ENCODE measurements around the gene P2RX6. TPM values are rescaled to one million over a fixed set of nuclear protein-coding genes. Genes with fewer than 3 reads are reported as not detected.
"Not testable (repeated sequence)": the region's sequence is repeated elsewhere in the genome, so short reads cannot be mapped to it uniquely, and the experiment has no call there.

Gene P2RX6
- total and polyA plus RNA-seq, 7 experiments from 2014 or later, result 0.15 to 1.7 (median 0.65) TPM; not detected in 1

DNA sequence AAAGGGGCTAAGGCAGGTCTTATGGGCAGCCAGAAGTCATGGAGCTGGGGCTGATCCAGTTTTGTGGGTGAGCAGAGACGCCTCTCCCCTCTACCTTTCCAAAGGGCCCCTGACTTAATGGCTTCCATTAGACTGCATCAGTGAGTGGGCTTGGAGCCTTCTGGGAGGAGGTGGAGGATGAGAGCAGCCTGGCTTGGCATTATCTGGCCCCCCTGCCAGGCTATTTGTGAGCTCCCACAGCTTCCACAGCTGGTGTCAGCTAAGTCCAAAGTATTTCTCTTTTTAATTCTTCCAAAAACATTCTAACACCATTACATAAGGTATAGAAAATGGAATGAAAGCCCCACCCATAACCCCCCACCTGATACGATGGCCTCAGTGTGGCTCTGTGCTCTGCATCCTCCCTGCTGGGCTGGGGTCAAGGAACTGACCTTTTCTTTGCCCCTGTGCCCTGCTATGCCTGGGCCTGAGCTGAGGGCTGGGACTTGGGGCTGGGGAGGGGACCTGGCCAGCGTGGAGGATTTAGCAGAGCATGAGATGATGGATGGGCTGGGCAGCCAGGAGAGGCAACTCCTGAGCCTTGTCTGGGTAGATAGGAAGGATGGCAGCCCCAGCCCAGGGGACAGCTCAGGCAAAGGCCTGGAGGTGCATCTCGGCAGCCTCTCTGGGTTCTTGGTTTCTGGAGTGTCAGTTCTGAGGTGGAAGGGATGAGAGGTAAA, 43.9 kb upstream of the P2RX6 start:
- H3K4me1 Mint-ChIP-seq, result no peaks in the 10 kb centered on the region
- no peak overlapping the region for H3K27ac Mint-ChIP-seq
- Histone ChIP-seq H3K4me1 (ENCODE audit: control insufficient read depth in 2 of 2, insufficient read depth in 2 of 2, low read length in 2 of 2) (no peaks in the 10 kb centered on the region), H3K27ac (ENCODE audit: low read depth, low read length) (no peak overlapping the region), H3K9me3 (ENCODE audit: control insufficient read depth in 2 of 3, low read length in 3 of 3) (no peaks in the 10 kb centered on the region), H3K36me3 (ENCODE audit: control insufficient read depth in 2 of 3, insufficient read depth in 3 of 3, low read length in 3 of 3) (no peaks in the 10 kb centered on the region), H3K27me3 (ENCODE audit: control insufficient read depth in 2 of 2, insufficient read depth in 2 of 2, low read length in 2 of 2) (no peaks in the 10 kb centered on the region), H3K4me3 (ENCODE audit: low read length) (no peak overlapping the region)
- no peak for DNase-seq
- peaks cover 0 to 5% (median 0%) of the 10 kb centered on the region in 11 donors for H3K9me3 Mint-ChIP-seq
- no peak overlapping the region for H3K4me3 Mint-ChIP-seq
- intact Hi-C loops (cut with micrococcal nuclease), result no loop called here
- ChIA-PET POLR2A (interaction anchor here (1.3 kb wide), 1 partner anchor 32 kb away, joined by 4 read pairs; no protein-coding TSS in a partner anchor), CTCF (interaction anchor here (0.6 to 0.7 kb wide), 2 partner anchors 61 to 907 kb away, joined by 3 to 5 read pairs; no protein-coding TSS in a partner anchor)
- H3K27me3 Mint-ChIP-seq, result peaks cover 0 to 3% (median 0%) of the 10 kb centered on the region in 5 donors
- no peak for ATAC-seq
- H3K36me3 Mint-ChIP-seq, result no peaks in the 10 kb centered on the region

DNA sequence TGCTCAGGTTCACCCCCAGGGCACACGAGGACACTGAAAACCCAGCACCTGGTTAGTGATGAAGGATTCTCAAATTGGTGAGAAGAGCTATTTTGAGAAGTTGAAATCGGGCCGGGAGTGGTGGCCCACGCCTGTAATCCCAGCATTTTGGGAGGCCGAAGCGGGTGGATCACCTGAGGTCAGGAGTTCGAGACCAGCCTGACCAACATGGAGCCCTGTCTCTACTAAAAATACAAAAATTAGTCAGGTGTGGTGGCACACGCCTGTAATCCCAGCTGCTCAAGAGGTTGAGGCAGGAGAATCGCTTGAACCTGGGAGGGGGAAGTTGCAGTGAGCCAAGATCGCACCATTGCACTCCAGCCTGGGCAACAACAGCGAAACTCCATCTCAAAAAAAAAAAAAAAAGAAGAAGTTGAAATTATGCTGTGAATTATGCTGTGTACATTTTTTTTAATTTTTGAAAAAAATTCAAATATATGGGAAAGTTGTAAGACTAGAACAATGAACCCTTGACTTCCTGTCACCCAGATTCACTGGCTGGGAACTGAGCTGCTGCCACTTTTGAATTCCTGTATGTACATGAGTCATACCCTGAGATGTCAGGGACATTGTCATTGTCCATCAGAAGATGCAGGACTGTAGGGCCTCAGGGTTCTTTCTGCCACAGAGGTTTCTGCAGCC, 42.8 kb upstream of the P2RX6 start:
- POLR2A ChIA-PET, result interaction anchor here (1.3 kb wide), 2 partner anchors 10 to 31 kb away, joined by 4 read pairs; partner anchors contain the start of gene LZTR1

DNA sequence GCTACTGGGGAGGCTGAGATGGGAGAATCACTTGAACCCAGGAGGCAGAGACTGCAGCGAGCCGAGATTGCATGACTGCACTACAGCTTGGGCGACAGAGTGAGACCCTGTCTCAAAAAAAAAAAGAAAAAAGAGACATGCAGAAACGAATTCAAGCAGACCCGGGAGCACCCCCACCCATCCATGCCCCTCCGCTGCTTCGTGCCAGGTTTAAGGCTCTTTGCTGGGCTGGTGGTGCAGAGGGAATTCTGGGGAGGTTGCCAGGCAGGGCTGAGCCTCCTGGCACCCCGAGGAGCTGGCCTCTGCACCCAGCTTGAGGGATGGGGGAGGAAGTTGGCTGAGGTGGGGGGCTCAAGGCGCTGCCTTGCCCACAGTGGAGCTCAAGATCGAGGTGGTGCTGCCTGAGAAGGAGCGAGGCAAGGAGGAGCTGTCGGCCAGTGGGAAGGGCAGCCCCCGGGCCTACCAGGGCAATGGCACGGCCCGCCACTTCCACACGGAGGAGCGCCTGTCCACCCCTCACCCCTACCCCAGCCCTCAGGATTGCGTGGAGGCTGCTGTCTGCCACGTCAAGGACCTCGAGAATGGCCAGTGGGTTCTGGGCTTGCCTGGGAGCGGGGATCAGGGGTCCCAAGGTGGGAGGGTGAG, 41.9 kb upstream of the P2RX6 start:
- Histone ChIP-seq H3K36me3 (ENCODE audit: control insufficient read depth in 2 of 3, insufficient read depth in 3 of 3, low read length in 3 of 3) (no peaks in the 10 kb centered on the region), H3K4me1 (ENCODE audit: control insufficient read depth in 2 of 2, insufficient read depth in 2 of 2, low read length in 2 of 2) (no peaks in the 10 kb centered on the region), H3K4me3 (ENCODE audit: low read length) (no peak overlapping the region), H3K9me3 (ENCODE audit: control insufficient read depth in 2 of 3, low read length in 3 of 3) (no peaks in the 10 kb centered on the region), H3K27ac (ENCODE audit: low read depth, low read length) (no peak overlapping the region), H3K27me3 (ENCODE audit: control insufficient read depth in 2 of 2, insufficient read depth in 2 of 2, low read length in 2 of 2) (no peaks in the 10 kb centered on the region)
- H3K27me3 Mint-ChIP-seq, result no peaks in the 10 kb centered on the region
- H3K4me3 Mint-ChIP-seq, result no peak overlapping the region
- no peak for ATAC-seq
- ChIA-PET POLR2A (interaction anchor here (1.3 kb wide), 1 partner anchor 9 kb away, joined by 4 read pairs; the partner anchor contains the start of gene LZTR1), CTCF (no interaction called here)
- H3K9me3 Mint-ChIP-seq, result peaks cover 0 to 5% (median 0%) of the 10 kb centered on the region in 11 donors
- no peak overlapping the region for H3K27ac Mint-ChIP-seq
- H3K36me3 Mint-ChIP-seq, result no peaks in the 10 kb centered on the region
- intact Hi-C loops (cut with micrococcal nuclease), result no loop called here
- no peaks in the 10 kb centered on the region for H3K4me1 Mint-ChIP-seq
- no peak for DNase-seq

More for the DNA sequence above, 42.8 kb upstream of the P2RX6 start:
- H3K27ac Mint-ChIP-seq; intact Hi-C loops (cut with micrococcal nuclease); H3K27me3 ChIP-seq (ENCODE audit: control insufficient read depth in 2 of 2, insufficient read depth in 2 of 2, low read length in 2 of 2); H3K4me3 Mint-ChIP-seq; H3K36me3 ChIP-seq (ENCODE audit: control insufficient read depth in 2 of 3, insufficient read depth in 3 of 3, low read length in 3 of 3); H3K4me1 ChIP-seq (ENCODE audit: control insufficient read depth in 2 of 2, insufficient read depth in 2 of 2, low read length in 2 of 2); DNase-seq; H3K27me3 Mint-ChIP-seq; H3K9me3 ChIP-seq (ENCODE audit: control insufficient read depth in 2 of 3, low read length in 3 of 3); H3K4me3 ChIP-seq (ENCODE audit: low read length); H3K36me3 Mint-ChIP-seq; H3K4me1 Mint-ChIP-seq; H3K9me3 Mint-ChIP-seq; H3K27ac ChIP-seq (ENCODE audit: low read depth, low read length): not testable (repeated sequence)
- CTCF ChIA-PET, result interaction anchor here (0.7 kb wide), 1 partner anchor 908 kb away, joined by 3 read pairs; no protein-coding TSS in a partner anchor
- ATAC-seq, result peak; percentile 73

DNA sequence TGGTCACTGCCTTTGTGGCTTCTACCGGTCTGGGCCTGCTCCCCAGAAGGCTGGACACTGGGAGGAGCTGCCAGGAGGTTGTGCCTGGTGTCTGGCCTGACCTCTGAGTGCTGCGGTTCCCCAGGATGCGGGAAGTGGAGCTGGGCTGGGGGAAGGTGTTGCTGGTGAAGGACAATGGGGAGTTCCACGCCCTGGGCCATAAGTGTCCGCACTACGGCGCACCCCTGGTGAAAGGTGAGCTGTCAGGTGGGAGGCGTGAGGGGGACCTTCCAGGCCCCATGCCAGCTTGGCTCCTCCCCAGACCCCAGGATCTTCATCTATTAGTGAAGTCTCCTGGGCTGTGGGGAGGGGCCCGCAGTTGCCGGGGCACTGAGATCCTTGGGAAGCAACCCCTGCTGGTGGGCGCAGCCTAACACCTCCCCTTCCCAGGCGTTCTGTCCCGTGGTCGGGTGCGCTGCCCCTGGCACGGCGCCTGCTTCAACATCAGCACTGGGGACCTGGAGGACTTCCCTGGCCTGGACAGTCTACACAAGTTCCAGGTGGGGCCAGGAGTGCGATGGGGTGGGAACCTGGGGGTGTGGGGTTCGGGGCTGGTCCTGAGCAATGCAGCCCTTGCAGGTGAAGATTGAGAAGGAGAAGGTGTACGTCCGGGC, 41.2 kb upstream of the P2RX6 start:
- Histone ChIP-seq H3K36me3 (ENCODE audit: control insufficient read depth in 2 of 3, insufficient read depth in 3 of 3, low read length in 3 of 3) (no peaks in the 10 kb centered on the region), H3K9me3 (ENCODE audit: control insufficient read depth in 2 of 3, low read length in 3 of 3) (peaks cover 0 to 5% (median 0%) of the 10 kb centered on the region in 3 experiments), H3K27me3 (ENCODE audit: control insufficient read depth in 2 of 2, insufficient read depth in 2 of 2, low read length in 2 of 2) (no peaks in the 10 kb centered on the region), H3K27ac (ENCODE audit: low read depth, low read length) (no peak overlapping the region), H3K4me3 (ENCODE audit: low read length) (no peak overlapping the region), H3K4me1 (ENCODE audit: control insufficient read depth in 2 of 2, insufficient read depth in 2 of 2, low read length in 2 of 2) (no peaks in the 10 kb centered on the region)
- no peak for DNase-seq
- ATAC-seq, result no peak
- H3K9me3 Mint-ChIP-seq, result peaks cover 0 to 5% (median 0%) of the 10 kb centered on the region in 11 donors
- no peaks in the 10 kb centered on the region for H3K36me3 Mint-ChIP-seq
- H3K4me1 Mint-ChIP-seq, result peaks cover 0 to 2% (median under 1%) of the 10 kb centered on the region in 7 donors
- ChIA-PET POLR2A (interaction anchor here (1.3 kb wide), 1 partner anchor 8 kb away, joined by 4 read pairs; the partner anchor contains the start of gene LZTR1), CTCF (interaction anchor here (1.2 kb wide), 1 partner anchor 152 kb away, joined by 3 read pairs; no protein-coding TSS in a partner anchor)
- H3K27me3 Mint-ChIP-seq, result no peaks in the 10 kb centered on the region
- H3K4me3 Mint-ChIP-seq, result no peak overlapping the region
- intact Hi-C loops (cut with micrococcal nuclease), result no loop called here
- no peak overlapping the region for H3K27ac Mint-ChIP-seq

DNA sequence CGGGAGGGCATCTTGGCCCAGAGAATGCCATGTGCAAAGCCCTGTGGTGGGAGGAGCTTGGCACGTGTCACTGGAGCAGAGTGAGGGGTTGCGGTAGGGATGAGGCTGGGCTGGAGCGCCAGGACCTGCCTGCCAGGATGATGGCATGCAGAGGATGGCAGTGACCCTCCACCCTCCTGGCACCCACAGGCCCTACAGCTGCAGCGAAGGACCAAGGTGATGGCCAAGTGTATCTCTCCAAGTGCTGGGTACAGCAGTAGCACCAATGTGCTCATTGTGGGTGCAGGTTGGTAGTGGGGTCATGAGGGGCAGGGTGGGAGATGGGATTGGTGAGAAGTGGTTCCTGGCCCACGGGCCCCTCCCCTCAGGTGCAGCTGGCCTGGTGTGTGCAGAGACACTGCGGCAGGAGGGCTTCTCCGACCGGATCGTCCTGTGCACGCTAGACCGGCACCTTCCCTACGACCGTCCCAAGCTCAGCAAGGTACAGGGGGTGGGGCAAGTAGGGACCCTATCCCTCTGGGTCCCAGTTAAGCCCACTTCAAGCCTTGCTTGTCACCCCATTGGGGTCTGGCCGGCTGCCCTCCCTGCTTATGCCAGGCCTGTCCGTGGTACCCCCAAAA, 40.5 kb upstream of the P2RX6 start:
- no peak overlapping the region for H3K27ac Mint-ChIP-seq
- Histone ChIP-seq H3K27ac (ENCODE audit: low read depth, low read length) (no peak overlapping the region), H3K4me1 (ENCODE audit: control insufficient read depth in 2 of 2, insufficient read depth in 2 of 2, low read length in 2 of 2) (peaks cover 0 to under 1% of the 10 kb centered on the region in 2 donors), H3K9me3 (ENCODE audit: control insufficient read depth in 2 of 3, low read length in 3 of 3) (peaks cover 0 to 8% (median 0%) of the 10 kb centered on the region in 3 experiments), H3K4me3 (ENCODE audit: low read length) (no peak overlapping the region), H3K27me3 (ENCODE audit: control insufficient read depth in 2 of 2, insufficient read depth in 2 of 2, low read length in 2 of 2) (no peaks in the 10 kb centered on the region), H3K36me3 (ENCODE audit: control insufficient read depth in 2 of 3, insufficient read depth in 3 of 3, low read length in 3 of 3) (no peaks in the 10 kb centered on the region)
- no peak for ATAC-seq
- no peak for DNase-seq
- POLR2A ChIA-PET, result no interaction called here
- no peaks in the 10 kb centered on the region for H3K27me3 Mint-ChIP-seq
- H3K4me3 Mint-ChIP-seq, result no peak overlapping the region
- CTCF ChIA-PET, result interaction anchor here (1.2 kb wide), 1 partner anchor 152 kb away, joined by 3 read pairs; no protein-coding TSS in a partner anchor
- intact Hi-C loops (cut with micrococcal nuclease), result no loop called here
- peaks cover 0 to 8% (median 0%) of the 10 kb centered on the region in 11 donors for H3K9me3 Mint-ChIP-seq
- peaks cover 0 to 3% (median 0%) of the 10 kb centered on the region in 5 donors for H3K36me3 Mint-ChIP-seq
- peaks cover 3 to 9% (median 7%) of the 10 kb centered on the region in 7 donors for H3K4me1 Mint-ChIP-seq
